ENCODE measurements around the gene CPB2. TPM values are rescaled to one million over a fixed set of nuclear protein-coding genes. Genes with fewer than 3 reads are reported as not detected.

Gene CPB2
- total and polyA plus RNA-seq, 4 donors, result 175 to 997 (median 504) TPM

GRCh38 chr13:46086985-46087384, 17.8 kb downstream of the CPB2 start:
- Histone ChIP-seq H3K36me3 (ENCODE audit: control insufficient read depth in 4 of 4, insufficient read depth in 3 of 4, low read depth in 1 of 4, low read length in 3 of 4) (peaks cover 9 to 51% (median 44%) of the 10 kb centered on the region in 4 donors), H3K4me3 (ENCODE audit: low read depth in 1 of 3, low read length in 3 of 3) (no peak overlapping the region), H3K9ac (ENCODE audit: low read depth in 1 of 2, low read length in 2 of 2) (no peak overlapping the region), H3K4me1 (ENCODE audit: control insufficient read depth in 4 of 4, insufficient read depth in 4 of 4, low read length in 3 of 4) (peaks cover 0 to 5% (median 2%) of the 10 kb centered on the region in 4 donors), H3K27ac (ENCODE audit: low read depth in 1 of 2, low read length in 2 of 2) (no peak overlapping the region), H3K27me3 (ENCODE audit: control insufficient read depth in 4 of 4, insufficient read depth in 4 of 4, low read length in 3 of 4) (no peaks in the 10 kb centered on the region), H3K9me3 (ENCODE audit: control insufficient read depth in 4 of 4, low read length in 3 of 4) (no peaks in the 10 kb centered on the region)
- 96% methylated on average over 12 of the region's 12 CpGs for WGBS
- TF ChIP-seq RAD21 (IDR thresholded peaks at IDR 0.05) (no peak), ZBTB33 (IDR thresholded peaks at IDR 0.05) (no peak), SP1 (IDR thresholded peaks at IDR 0.05) (no peak), RXRA (IDR thresholded peaks at IDR 0.05) (no peak), FOXA2 (IDR thresholded peaks at IDR 0.05) (no peak), JUND (IDR thresholded peaks at IDR 0.05) (no peak), HNF4G (IDR thresholded peaks at IDR 0.05) (no peak)
- TF ChIP-seq, protein P1, sequence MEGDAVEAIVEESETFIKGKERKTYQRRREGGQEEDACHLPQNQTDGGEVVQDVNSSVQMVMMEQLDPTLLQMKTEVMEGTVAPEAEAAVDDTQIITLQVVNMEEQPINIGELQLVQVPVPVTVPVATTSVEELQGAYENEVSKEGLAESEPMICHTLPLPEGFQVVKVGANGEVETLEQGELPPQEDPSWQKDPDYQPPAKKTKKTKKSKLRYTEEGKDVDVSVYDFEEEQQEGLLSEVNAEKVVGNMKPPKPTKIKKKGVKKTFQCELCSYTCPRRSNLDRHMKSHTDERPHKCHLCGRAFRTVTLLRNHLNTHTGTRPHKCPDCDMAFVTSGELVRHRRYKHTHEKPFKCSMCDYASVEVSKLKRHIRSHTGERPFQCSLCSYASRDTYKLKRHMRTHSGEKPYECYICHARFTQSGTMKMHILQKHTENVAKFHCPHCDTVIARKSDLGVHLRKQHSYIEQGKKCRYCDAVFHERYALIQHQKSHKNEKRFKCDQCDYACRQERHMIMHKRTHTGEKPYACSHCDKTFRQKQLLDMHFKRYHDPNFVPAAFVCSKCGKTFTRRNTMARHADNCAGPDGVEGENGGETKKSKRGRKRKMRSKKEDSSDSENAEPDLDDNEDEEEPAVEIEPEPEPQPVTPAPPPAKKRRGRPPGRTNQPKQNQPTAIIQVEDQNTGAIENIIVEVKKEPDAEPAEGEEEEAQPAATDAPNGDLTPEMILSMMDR (IDR thresholded peaks at IDR 0.05; ENCODE audit: low read depth, low read length, missing input control), result no peak
- TF ChIP-seq, protein P2, sequence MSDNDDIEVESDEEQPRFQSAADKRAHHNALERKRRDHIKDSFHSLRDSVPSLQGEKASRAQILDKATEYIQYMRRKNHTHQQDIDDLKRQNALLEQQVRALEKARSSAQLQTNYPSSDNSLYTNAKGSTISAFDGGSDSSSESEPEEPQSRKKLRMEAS (IDR thresholded peaks at IDR 0.05), result no peak
- no peak for DNase-seq (ENCODE audit: low spot score)

DNA sequence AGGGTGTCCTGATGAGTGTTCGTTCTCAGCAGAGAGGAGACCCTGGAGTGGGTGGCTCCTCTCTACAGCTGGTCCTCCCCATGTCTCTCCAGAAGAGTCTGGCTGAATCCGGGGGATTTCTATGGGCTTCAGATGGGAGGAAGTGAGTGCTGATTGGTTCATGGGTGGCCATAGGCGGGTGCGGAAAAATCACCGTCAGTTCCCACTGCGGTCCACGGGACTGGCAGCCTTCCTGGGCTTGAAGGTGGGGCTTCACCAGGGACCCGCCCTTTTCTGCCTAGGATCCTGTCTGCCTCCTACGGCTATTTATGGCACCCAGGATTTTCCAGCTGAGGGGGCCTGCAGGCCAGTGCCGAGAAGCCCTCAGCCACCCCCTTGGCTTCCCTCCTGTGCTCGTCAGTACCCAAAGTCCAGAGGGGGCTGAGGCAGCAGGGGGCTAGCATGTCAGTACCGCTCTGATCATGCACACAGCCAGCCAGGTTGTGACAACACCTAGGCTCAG, 18.4 kb downstream of the CPB2 start:
- Histone ChIP-seq H3K27ac (ENCODE audit: low read depth in 1 of 2, low read length in 2 of 2) (no peak overlapping the region), H3K9ac (ENCODE audit: low read depth in 1 of 2, low read length in 2 of 2) (no peak overlapping the region), H3K4me3 (ENCODE audit: low read depth in 1 of 3, low read length in 3 of 3) (no peak overlapping the region), H3K4me1 (ENCODE audit: control insufficient read depth in 4 of 4, insufficient read depth in 4 of 4, low read length in 3 of 4) (peaks cover 0 to 5% (median 2%) of the 10 kb centered on the region in 4 donors), H3K9me3 (ENCODE audit: control insufficient read depth in 4 of 4, low read length in 3 of 4) (no peaks in the 10 kb centered on the region), H3K27me3 (ENCODE audit: control insufficient read depth in 4 of 4, insufficient read depth in 4 of 4, low read length in 3 of 4) (no peaks in the 10 kb centered on the region), H3K36me3 (ENCODE audit: control insufficient read depth in 4 of 4, insufficient read depth in 3 of 4, low read depth in 1 of 4, low read length in 3 of 4) (peaks cover 9 to 53% (median 48%) of the 10 kb centered on the region in 4 donors)
- 91% methylated on average over 12 of the region's 12 CpGs for WGBS
- no peak for TF ChIP-seq REST (IDR thresholded peaks at IDR 0.05)
- no peak for TF ChIP-seq JUND (IDR thresholded peaks at IDR 0.05)
- no peak for TF ChIP-seq GABPA (IDR thresholded peaks at IDR 0.05 in 1 of 2, conservative IDR thresholded peaks at IDR 0.05 in 1 of 2)
- no peak for DNase-seq (ENCODE audit: low spot score)

Measured in liver (tissue), 9 donors.